ENCODE results near the gene KCNN4.

KCNN4 gene

GRCh38 chr19:43751466-43752220 is 29.1 kb downstream of the KCNN4 start:
- in situ Hi-C loops (cut with MboI; ENCODE audit: low sequenced_read_pairs): no loop called here

- in situ Hi-C loops (cut with MboI; ENCODE audit: low sequenced_read_pairs): no loop called here
These were observed 30.9 kb downstream of the KCNN4 start for GRCh38 chr19:43749898-43750297.

- in situ Hi-C loops (cut with MboI; ENCODE audit: low sequenced_read_pairs): no loop called here
These were observed 31.6 kb downstream of the KCNN4 start for GRCh38 chr19:43749152-43749551.

GRCh38 chr19:43748685-43749084 is 32.1 kb downstream of the KCNN4 start:
- in situ Hi-C loops (cut with MboI; ENCODE audit: low sequenced_read_pairs): no loop called here

- in situ Hi-C loops (cut with MboI; ENCODE audit: low sequenced_read_pairs): no loop called here
These were observed 32.6 kb downstream of the KCNN4 start for GRCh38 chr19:43748205-43748594.

GRCh38 chr19:43747557-43748204 is 33.1 kb downstream of the KCNN4 start:
- in situ Hi-C loops (cut with MboI; ENCODE audit: low sequenced_read_pairs): no loop called here

GRCh38 chr19:43743059-43743458 is 37.7 kb downstream of the KCNN4 start:
- in situ Hi-C loops (cut with MboI; ENCODE audit: low sequenced_read_pairs): no loop called here

GRCh38 chr19:43741075-43741825 is 39.5 kb downstream of the KCNN4 start:
- in situ Hi-C loops (cut with MboI; ENCODE audit: low sequenced_read_pairs): no loop called here

- in situ Hi-C loops (cut with MboI; ENCODE audit: low sequenced_read_pairs): no loop called here
These were observed 41.1 kb downstream of the KCNN4 start for GRCh38 chr19:43739439-43740235.

GRCh38 chr19:43738780-43739211 is 42.0 kb downstream of the KCNN4 start:
- in situ Hi-C loops (cut with MboI; ENCODE audit: low sequenced_read_pairs): no loop called here

- in situ Hi-C loops (cut with MboI; ENCODE audit: low sequenced_read_pairs): no loop called here
These were observed 44.8 kb downstream of the KCNN4 start for GRCh38 chr19:43735957-43736356.

- in situ Hi-C loops (cut with MboI; ENCODE audit: low sequenced_read_pairs): no loop called here
These were observed 45.8 kb downstream of the KCNN4 start for GRCh38 chr19:43735013-43735412.

GRCh38 chr19:43731846-43732245 is 48.9 kb downstream of the KCNN4 start:
- in situ Hi-C loops (cut with MboI; ENCODE audit: low sequenced_read_pairs): no loop called here

GRCh38 chr19:43731346-43731745 is 49.4 kb downstream of the KCNN4 start:
- in situ Hi-C loops (cut with MboI; ENCODE audit: low sequenced_read_pairs): no loop called here

GRCh38 chr19:43729919-43730318 is 50.9 kb downstream of the KCNN4 start:
- in situ Hi-C loops (cut with MboI; ENCODE audit: low sequenced_read_pairs): no loop called here

- in situ Hi-C loops (cut with MboI; ENCODE audit: low sequenced_read_pairs): no loop called here
These were observed 53.2 kb downstream of the KCNN4 start for GRCh38 chr19:43727593-43727853.

GRCh38 chr19:43726736-43727592 is 53.8 kb downstream of the KCNN4 start:
- in situ Hi-C loops (cut with MboI; ENCODE audit: low sequenced_read_pairs): no loop called here

GRCh38 chr19:43725468-43725867 is 55.3 kb downstream of the KCNN4 start:
- in situ Hi-C loops (cut with MboI; ENCODE audit: low sequenced_read_pairs): no loop called here

GRCh38 chr19:43724896-43725295 is 55.9 kb downstream of the KCNN4 start:
- in situ Hi-C loops (cut with MboI; ENCODE audit: low sequenced_read_pairs): no loop called here

GRCh38 chr19:43723588-43723987 is 57.2 kb downstream of the KCNN4 start:
- in situ Hi-C loops (cut with MboI; ENCODE audit: low sequenced_read_pairs): no loop called here
